GM23248 (cell line): ENCODE measurements around the gene TULP3. TPM values are rescaled to one million over a fixed set of nuclear protein-coding genes. Genes with fewer than 3 reads are reported as not detected.

Experiments
- DNase-seq: peaks from one replicate; pipeline ENCODE4 v3.0.0-alpha.2; 2015
- H2AFZ ChIP-seq: fragments of 200-600 bp; sonication (generic); 2 replicates; pipeline ENCODE4 v1.6.1; 2016; ENCODE audit warnings: antibody characterized with exemption
- H3F3A ChIP-seq: fragments of 200-600 bp; sonication (generic); 2 replicates; pipeline ENCODE4 v1.6.1; 2016; ENCODE audit warnings: mild to moderate bottlenecking, antibody characterized with exemption, mixed run types; ENCODE audit not compliant: insufficient read depth
- H3K27ac ChIP-seq: fragments of 200-600 bp; sonication (generic); 2 replicates; pipeline ENCODE4 v1.5.1; 2016; ENCODE audit warnings: mild to moderate bottlenecking
- H3K27me3 ChIP-seq: fragments of 200-600 bp; sonication (generic); replicated peaks from 2 replicates; pipeline ENCODE4 v1.6.1; 2016; ENCODE audit warnings: mild to moderate bottlenecking; ENCODE audit not compliant: insufficient read depth
- H3K36me3 ChIP-seq: fragments of 200-600 bp; sonication (generic); 2 replicates; pipeline ENCODE4 v1.6.1; 2016; ENCODE audit warnings: low read depth, mild to moderate bottlenecking
- H3K4me1 ChIP-seq: fragments of 200-600 bp; sonication (generic); 2 replicates; pipeline ENCODE4 v1.6.1; 2016; ENCODE audit warnings: mild to moderate bottlenecking; ENCODE audit not compliant: insufficient read depth
- H3K4me2 ChIP-seq: fragments of 200-600 bp; sonication (generic); one replicate; pipeline ENCODE4 v1.6.1; 2016; ENCODE audit warnings: mild to moderate bottlenecking; ENCODE audit not compliant: unreplicated experiment
- H3K4me3 ChIP-seq: fragments of 200-600 bp; sonication (generic); 2 replicates; pipeline ENCODE4 v1.5.1; 2016; ENCODE audit warnings: mild to moderate bottlenecking
- H3K79me2 ChIP-seq: fragments of 200-600 bp; sonication (generic); 2 replicates; pipeline ENCODE4 v1.6.1; 2016; ENCODE audit warnings: mild to moderate bottlenecking; ENCODE audit not compliant: insufficient read depth
- H3K9ac ChIP-seq: fragments of 200-600 bp; sonication (generic); 2 replicates; pipeline ENCODE4 v1.6.1; 2016; ENCODE audit warnings: mild to moderate bottlenecking
- H3K9me2 ChIP-seq: fragments of 200-600 bp; sonication (generic); 2 replicates; pipeline ENCODE4 v1.6.1; 2016; ENCODE audit warnings: mixed run types, mild to moderate bottlenecking, moderate library complexity; ENCODE audit not compliant: insufficient read depth
- H3K9me3 ChIP-seq: fragments of 200-600 bp; sonication (generic); one replicate; pipeline ENCODE4 v1.6.1; 2017; ENCODE audit warnings: low read depth
- H4K20me1 ChIP-seq: fragments of 200-600 bp; sonication (generic); 2 replicates; pipeline ENCODE4 v1.6.0; 2016; ENCODE audit not compliant: insufficient read depth
- EZH2 ChIP-seq: fragments of 200-600 bp; sonication (generic); IDR thresholded peaks from 2 replicates; pipeline ENCODE4 v1.6.1; 2018; ENCODE audit warnings: antibody characterized with exemption, mild to moderate bottlenecking; ENCODE audit not compliant: insufficient read depth, poor library complexity, severe bottlenecking
- EZH2phosphoT487 ChIP-seq: fragments of 200-600 bp; sonication (generic); IDR thresholded peaks from 2 replicates; pipeline ENCODE4 v1.6.1; 2018; ENCODE audit warnings: antibody characterized with exemption, moderate library complexity, mild to moderate bottlenecking, low read depth; ENCODE audit not compliant: insufficient read depth
- WGBS, 2 experiments: methylation state at CpG; one replicate each; pipeline ENCODE4 v1.1.6; 2015 to 2017; ENCODE audit warnings: low lambda C conversion rate in 2 of 2, low coverage in 1 of 2; ENCODE audit errors: missing lambda C conversion rate in 2 of 2; 5-methylcytosine and 5-hydroxymethylcytosine counted together
- in situ Hi-C: fragments of 300-500 bp; cut with MboI; formaldehyde crosslinking; loops from 2 replicates; pipeline ENCODE4 v1.15.0; 2020
- polyA plus RNA-seq: library from polyadenylated mRNA; unstranded; fragments of >200 nt; fragmentation: Nextera tagmentation; extraction: Ambion mirVana; gene quantifications from 2 replicates; pipeline ENCODE4 v1.2.1, GENCODE V29; 2016
- total RNA-seq: library from RNA; depleted of rRNA; stranded (reverse); fragments of >200 nt; shearing (Covaris generic); gene quantifications from 2 replicates; pipeline ENCODE4 v1.2.3, GENCODE V29; 2014

TULP3 gene
- total and polyA plus RNA-seq, 2 experiments from 2014 or later = 42.6 to 47.0 TPM

DNA sequence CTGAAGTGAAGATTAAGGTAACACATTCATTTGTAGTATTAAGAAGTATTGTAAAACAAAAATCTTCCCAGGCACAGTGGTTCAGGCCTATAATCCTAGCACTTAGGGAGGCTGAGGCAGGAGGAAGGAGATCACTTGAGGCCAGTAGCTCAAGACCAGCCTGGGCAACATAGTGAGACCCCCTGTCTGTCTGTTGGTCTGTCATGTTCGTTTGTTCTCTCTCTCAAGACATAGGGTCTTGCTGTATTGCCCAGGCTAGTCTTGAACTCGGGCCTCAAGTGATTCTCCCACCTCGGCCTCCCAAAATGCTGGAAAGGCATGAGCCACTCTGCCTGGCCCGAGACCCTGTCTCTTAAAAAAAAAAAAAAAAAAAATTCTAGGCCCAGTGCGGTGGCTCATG, 6.7 kb downstream of the TULP3 start:
- no peak overlapping the region for H3K4me2 ChIP-seq
- peaks cover 92% of the 10 kb centered on the region for H3K79me2 ChIP-seq
- WGBS, 2 experiments = 94 to 95% methylated on average over 5 of the region's 5 CpGs
- no peaks in the 10 kb centered on the region for H4K20me1 ChIP-seq
- H3K9me3 ChIP-seq = no peaks in the 10 kb centered on the region
- TF ChIP-seq EZH2phosphoT487 (no peak), EZH2 (no peak)
- in situ Hi-C loops = no loop called here
- H3F3A ChIP-seq = peaks cover 16% of the 10 kb centered on the region
- no peak overlapping the region for H3K9ac ChIP-seq
- no peaks in the 10 kb centered on the region for H3K27me3 ChIP-seq
- no peak overlapping the region for H2AFZ ChIP-seq
- H3K4me3 ChIP-seq = no peak overlapping the region
- no peaks in the 10 kb centered on the region for H3K9me2 ChIP-seq
- DNase-seq = no peak
- no peak overlapping the region for H3K27ac ChIP-seq
- H3K4me1 ChIP-seq = peaks cover 17% of the 10 kb centered on the region
- H3K36me3 ChIP-seq = no peaks in the 10 kb centered on the region

GRCh38 chr12:2900642-2901041, 10.0 kb downstream of the TULP3 start:
- DNase-seq = no peak
- H3K79me2 ChIP-seq = peaks cover 100% of the 10 kb centered on the region
- H3K27ac ChIP-seq = no peak overlapping the region
- no peaks in the 10 kb centered on the region for H3K27me3 ChIP-seq
- no peaks in the 10 kb centered on the region for H3K9me3 ChIP-seq
- peaks cover 6% of the 10 kb centered on the region for H3F3A ChIP-seq
- 92 to 96% methylated on average over 8 of the region's 8 CpGs for WGBS, 2 experiments
- H3K4me1 ChIP-seq = no peaks in the 10 kb centered on the region
- no peak for TF ChIP-seq EZH2phosphoT487
- TF ChIP-seq EZH2 = no peak
- H3K9ac ChIP-seq = no peak overlapping the region
- H3K4me2 ChIP-seq = no peak overlapping the region
- H3K36me3 ChIP-seq = no peaks in the 10 kb centered on the region
- in situ Hi-C loops = no loop called here
- no peak overlapping the region for H2AFZ ChIP-seq
- no peaks in the 10 kb centered on the region for H4K20me1 ChIP-seq
- H3K4me3 ChIP-seq = no peak overlapping the region
- no peaks in the 10 kb centered on the region for H3K9me2 ChIP-seq

DNA sequence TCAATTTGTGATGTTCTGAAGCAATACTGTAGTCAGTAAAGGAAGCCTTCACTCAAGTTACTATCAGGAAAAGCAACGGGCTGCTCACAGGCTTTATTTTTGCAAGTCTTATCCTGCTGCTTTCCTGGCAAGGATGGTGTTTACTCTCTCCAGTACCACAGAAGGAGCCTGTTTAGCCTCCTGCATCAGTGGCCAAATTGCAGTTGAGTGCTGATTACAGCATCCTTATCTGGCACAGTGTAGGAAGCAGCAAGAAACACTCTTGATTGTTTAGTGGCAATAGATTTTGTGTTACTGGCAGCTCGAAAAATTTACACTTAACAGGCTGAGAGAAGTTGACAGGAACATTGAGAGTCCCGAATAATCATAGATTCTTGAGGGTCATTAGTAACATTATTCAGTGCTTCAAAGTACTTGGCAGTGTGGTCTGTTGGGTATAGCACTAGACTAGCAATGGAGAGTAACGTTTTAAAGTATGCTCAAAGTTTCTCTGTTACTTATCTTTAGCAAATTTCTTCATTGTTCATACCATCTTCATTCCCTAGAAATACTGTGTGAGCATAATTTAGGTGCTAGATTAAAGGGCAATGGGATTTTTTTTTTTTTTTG, 11.7 kb downstream of the TULP3 start:
- Histone ChIP-seq H3K79me2 (peaks cover 100% of the 10 kb centered on the region), H3K9me3 (no peaks in the 10 kb centered on the region), H2AFZ (no peak overlapping the region), H3K36me3 (no peaks in the 10 kb centered on the region), H4K20me1 (no peaks in the 10 kb centered on the region), H3K4me1 (no peaks in the 10 kb centered on the region), H3K4me2 (no peak overlapping the region), H3K9ac (no peak overlapping the region), H3K27ac (no peak overlapping the region), H3K4me3 (no peak overlapping the region), H3K9me2 (no peaks in the 10 kb centered on the region), H3K27me3 (no peaks in the 10 kb centered on the region), H3F3A (peaks cover 5% of the 10 kb centered on the region; the same call in 1 of the 2 replicates)
- in situ Hi-C loops = no loop called here
- TF ChIP-seq EZH2phosphoT487 (no peak), EZH2 (no peak)
- WGBS, 2 experiments = 19 to 24% methylated on average over 4 of the region's 4 CpGs
- DNase-seq = peak; percentile 4

DNA sequence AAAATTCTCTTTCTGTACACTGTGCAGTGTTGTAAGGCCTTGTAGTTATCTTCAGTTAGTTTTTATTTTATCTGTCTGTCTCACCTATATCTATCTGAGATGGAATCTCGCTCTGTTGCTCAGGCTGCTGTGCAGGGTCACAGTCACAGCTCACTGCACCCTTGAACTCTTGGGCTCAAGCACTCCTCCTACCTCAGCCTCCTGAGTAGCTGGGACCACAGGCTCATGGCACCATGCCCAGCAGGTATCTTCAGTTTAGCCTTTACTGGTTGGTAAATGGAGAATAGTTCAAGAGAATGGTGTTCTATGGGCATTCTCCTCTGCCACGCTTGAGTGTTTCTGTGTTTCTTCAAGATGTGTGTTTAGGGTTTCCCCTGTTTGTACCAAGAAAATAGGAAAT, 13.6 kb downstream of the TULP3 start:
- DNase-seq = no peak
- Histone ChIP-seq H3K9me2 (no peaks in the 10 kb centered on the region), H3K9ac (no peak overlapping the region), H3K4me1 (no peaks in the 10 kb centered on the region), H3K36me3 (no peaks in the 10 kb centered on the region), H3K27me3 (no peaks in the 10 kb centered on the region), H2AFZ (no peak overlapping the region), H4K20me1 (no peaks in the 10 kb centered on the region), H3K4me3 (no peak overlapping the region), H3K79me2 (peaks cover 100% of the 10 kb centered on the region), H3K27ac (no peak overlapping the region), H3K9me3 (no peaks in the 10 kb centered on the region), H3F3A (peaks cover 5% of the 10 kb centered on the region; the same call in 1 of the 2 replicates), H3K4me2 (no peak overlapping the region)
- WGBS, 2 experiments = 98 to 100% methylated on average over 2 of the region's 2 CpGs
- in situ Hi-C loops = no loop called here
- no peak for TF ChIP-seq EZH2phosphoT487
- no peak for TF ChIP-seq EZH2
